ENCODE results near the gene CHCHD6. TPM values are rescaled to one million over a fixed set of nuclear protein-coding genes. Genes with fewer than 3 reads are reported as not detected.

CHCHD6 gene
- total RNA-seq, 4 donors from 2014 or later: 2.0 to 11.5 (median 10.0) TPM

DNA sequence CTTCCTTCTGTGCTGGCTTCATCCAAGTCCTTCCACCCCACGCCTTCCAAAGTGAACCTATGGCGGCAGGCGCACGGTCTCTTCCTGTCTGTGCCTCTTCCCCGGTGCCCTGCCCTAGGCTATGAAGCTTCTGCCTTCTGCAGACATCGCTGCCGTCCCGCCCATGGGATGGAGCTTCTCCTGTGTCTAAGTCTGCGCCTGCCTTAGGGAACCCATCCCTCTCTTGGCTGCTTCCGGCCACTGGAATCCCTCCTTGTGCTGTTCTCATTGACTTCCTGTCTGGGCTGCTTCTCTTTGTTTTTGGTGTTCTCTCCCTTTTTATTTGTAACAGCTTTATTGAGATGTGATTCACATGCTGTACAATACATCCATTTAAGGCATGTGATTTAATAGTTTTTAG, 17.2 kb downstream of the CHCHD6 start:
- TF ChIP-seq, protein P1, sequence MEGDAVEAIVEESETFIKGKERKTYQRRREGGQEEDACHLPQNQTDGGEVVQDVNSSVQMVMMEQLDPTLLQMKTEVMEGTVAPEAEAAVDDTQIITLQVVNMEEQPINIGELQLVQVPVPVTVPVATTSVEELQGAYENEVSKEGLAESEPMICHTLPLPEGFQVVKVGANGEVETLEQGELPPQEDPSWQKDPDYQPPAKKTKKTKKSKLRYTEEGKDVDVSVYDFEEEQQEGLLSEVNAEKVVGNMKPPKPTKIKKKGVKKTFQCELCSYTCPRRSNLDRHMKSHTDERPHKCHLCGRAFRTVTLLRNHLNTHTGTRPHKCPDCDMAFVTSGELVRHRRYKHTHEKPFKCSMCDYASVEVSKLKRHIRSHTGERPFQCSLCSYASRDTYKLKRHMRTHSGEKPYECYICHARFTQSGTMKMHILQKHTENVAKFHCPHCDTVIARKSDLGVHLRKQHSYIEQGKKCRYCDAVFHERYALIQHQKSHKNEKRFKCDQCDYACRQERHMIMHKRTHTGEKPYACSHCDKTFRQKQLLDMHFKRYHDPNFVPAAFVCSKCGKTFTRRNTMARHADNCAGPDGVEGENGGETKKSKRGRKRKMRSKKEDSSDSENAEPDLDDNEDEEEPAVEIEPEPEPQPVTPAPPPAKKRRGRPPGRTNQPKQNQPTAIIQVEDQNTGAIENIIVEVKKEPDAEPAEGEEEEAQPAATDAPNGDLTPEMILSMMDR (IDR thresholded peaks at IDR 0.05; ENCODE audit: low read depth): no peak

DNA sequence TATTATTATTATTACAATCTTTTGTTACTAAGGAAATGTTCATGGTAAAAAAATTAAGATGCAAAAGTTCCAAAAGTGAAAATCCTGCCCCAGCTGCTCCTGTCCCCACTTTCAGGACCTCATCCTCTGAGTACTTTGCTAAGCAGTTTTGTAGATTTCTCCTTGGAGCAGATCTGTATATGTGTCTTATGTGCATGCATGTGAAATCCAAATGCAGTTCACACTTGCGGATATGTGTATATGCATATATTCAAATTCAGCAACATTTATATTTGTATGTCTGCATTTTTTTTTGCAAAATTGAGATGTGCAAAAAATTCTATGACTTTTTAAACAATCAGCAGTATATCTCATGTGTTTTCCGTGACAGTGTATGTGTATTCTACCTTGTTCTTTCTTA, 19.2 kb downstream of the CHCHD6 start:
- TF ChIP-seq, protein P1 (IDR thresholded peaks at IDR 0.05; ENCODE audit: low read depth): no peak

DNA sequence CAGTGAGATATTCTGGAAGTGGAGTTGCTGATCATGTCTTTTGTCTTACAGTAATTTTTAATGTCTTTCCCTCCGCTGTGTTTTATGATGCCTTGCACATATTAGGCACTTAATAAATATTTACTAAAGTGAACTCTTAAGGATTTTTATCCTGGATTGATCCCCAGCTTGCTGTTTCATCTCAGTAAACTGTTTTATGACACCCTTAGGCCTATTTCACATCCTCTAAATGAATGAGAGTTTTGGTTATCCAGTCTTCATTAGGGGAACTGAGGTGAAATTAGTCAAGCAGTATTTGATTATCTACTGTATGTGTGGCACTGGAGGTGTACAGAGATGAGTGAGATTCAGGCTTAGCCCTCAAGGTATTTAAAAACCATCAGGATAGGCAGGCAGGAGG, 19.8 kb downstream of the CHCHD6 start:
- TF ChIP-seq, protein P1 (IDR thresholded peaks at IDR 0.05; ENCODE audit: low read depth): no peak

DNA sequence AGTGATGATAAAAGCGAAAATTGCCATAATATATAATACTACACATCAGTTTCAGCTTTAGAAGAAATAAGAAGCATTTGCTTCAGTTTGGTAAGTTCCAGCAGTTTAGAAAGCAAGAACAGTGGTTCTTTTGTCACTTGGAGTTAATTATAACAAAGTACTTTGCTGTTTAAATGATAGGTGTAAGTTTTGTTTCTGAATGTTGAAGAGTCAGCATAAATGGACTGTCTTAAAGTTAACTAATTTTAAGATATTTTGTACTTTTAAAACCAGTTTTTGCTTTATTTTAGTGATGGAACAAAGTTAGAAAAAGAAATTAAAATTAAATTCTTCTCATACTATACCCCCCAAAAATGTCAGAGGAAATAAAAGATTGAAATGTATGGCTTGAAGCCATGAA, 24.6 kb downstream of the CHCHD6 start:
- TF ChIP-seq, protein P1 (IDR thresholded peaks at IDR 0.05; ENCODE audit: low read depth): no peak

DNA sequence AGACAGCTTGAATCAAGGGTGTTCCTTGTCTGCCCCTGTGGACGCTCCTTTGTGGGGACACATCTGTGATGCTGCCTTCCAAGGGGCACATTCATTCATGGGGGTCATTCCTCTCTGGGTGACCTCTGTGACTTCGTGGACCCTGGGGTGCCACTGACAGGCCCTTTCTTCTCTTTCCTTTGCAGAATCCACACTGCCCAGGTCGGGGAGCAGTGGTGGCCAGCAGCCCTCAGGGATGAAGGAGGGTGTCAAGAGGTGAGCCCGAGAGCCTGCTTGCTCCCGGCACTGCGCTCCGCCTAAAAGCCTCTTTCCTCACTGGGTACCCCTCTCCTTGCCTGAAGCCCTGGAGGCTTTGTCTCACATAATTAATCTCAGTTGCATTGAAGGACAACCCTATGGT, 26.3 kb downstream of the CHCHD6 start:
- TF ChIP-seq, protein P1 (IDR thresholded peaks at IDR 0.05; ENCODE audit: low read depth): no peak

DNA sequence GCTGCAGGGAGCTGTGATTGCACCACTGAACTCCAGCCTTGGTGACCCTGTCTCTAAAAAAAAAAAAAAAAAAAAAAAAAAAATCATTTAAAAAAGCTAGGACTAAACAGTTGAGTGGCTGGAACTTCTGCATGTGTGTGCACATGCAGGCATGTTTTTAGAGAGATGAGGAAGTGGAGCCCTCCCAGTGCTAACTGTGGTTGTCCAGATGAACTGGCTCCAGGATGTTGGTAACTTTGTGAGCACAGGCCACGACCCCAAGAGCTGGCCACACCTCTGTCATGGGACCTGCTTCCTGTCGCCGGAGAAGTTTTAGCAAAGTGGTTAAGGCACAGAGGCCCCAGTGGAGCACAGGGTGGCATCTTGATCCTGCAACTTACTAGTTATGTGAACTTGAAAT, 27.0 kb downstream of the CHCHD6 start:
- TF ChIP-seq, protein P1 (IDR thresholded peaks at IDR 0.05; ENCODE audit: low read depth): no peak

DNA sequence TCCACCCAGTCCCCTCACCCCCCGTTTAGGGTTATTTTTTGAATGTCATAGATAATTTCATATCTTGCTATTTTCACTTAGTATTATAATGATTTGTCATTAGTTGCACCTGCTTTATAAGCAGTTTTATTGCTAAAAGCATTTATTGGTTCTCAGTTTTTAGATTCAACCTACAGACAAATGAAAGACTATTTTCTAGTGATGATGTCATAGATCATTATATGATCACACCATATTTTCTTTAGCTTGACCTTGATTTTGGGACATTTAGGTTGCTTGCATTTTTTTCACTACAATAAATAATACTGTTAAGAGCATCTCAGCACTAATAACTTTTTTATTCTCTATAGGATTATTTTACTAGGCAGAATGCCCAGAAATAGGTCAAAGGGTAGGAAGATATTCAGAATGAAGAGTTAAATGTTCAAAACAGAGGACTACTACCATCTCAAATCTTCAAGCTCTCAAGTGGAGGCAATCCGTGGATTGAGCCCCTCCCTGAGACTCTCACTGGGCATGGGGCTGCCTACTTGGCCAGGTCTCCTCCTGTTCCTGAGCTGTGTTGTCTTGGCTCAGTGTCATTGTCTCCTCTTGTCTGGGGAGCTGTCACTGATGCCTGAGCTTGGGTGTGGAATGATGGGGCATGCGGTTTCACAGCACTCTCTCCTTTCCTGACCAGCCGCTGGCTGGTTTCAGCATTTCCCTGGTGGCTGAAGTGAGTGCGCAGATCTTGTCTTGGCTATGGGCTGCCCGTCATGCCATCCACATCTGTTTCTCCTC, 28.4 kb downstream of the CHCHD6 start:
- TF ChIP-seq, protein P1 (IDR thresholded peaks at IDR 0.05; ENCODE audit: low read depth): no peak
